Activated CD4-positive, alpha-beta T cell treated with anti-CD3 and anti-CD28 coated beads, Interleukin-2, amount 50 U/mL, for 24 hours (primary cell): ENCODE data around the gene TARM1.

Source experiments
- DNase-seq, 2 donors: peaks; one replicate each; pipeline ENCODE4 v3.0.0-alpha.2; 2020; ENCODE audit warnings: low read depth in 1 of 2, low spot score in 1 of 2

Gene TARM1

DNA sequence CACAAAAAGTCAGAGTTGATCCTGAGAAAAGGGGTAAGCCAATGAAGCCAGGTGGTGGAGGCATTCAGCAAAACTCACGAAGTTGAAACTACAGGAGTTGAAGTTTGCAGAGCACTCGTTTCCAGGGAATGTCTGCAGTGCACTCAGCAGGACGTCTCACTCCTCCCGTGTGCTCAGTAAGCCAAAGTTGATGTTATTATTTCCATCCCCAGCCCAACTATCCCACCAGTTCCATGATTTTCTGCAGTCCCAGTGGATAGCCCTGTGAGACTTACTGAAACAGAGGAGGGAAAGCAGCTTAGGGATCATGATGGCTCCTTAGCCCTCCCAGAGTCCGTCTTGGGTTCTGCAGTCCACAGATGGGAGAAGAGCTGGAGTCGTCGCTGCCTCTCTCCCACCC, at the start of gene TARM1:
TARM1 (minus strand) TSS at position 334 of the 400 bp plus-strand sequence; CDS start at position 309, 25 bp downstream.
- no peak for DNase-seq

DNA sequence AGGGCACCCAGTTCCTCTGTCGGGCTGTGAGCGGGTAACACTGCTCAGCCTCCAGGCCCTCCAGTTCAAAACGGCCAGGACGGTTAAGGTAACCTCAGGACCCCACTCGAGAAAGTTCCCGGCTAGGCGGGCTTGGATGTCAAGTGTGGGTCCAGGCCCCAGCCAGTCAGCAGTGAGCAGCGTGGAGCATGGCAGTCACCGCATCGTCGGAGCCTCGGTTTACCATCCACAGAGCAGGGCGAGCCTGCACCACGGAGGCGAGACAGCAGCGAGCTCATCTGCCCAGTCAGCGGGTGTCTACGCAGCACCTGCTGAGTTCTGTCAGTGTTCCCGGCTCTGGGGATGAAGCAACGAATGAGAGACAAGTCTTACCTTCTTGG, 48.4 kb upstream of the TARM1 start:
- DNase-seq, result no peak

DNA sequence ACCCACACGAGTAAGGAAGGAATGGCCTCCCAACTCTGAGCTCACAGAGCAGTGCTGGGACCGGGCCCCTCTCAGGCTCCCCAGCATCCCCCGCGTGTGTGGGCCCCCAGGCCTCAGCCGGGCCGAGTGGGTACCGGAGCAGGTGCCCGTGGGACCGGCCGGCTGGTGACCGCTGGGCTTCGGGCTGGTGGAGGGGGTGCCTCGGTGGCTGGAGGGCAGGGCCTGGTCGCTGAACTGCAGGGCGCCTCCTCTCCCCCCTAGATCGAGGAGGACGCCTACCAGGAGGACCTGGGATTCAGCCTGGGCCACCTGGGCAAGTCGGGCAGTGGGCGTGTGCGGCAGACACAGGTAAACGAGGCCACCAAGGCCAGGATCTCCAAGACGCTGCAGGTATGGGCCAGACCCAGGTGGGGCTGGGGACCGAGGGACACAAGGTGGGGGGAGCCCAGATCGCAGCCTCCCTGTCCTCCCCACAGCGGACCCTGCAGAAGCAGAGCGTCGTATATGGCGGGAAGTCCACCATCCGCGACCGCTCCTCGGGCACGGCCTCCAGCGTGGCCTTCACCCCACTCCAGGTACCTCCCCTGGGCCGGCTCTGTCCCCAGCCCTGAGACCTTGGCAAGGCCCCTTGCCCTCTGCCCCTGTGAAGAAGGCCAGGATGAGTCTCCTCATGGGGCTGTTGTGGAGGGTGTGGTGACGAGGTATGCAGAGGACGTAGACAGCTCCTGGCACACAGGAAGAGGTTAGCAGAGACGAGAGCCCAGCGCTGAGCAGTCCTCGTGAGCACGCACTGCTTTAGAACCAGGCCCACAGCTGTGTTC, 47.8 kb upstream of the TARM1 start:
- DNase-seq, result no peak

DNA sequence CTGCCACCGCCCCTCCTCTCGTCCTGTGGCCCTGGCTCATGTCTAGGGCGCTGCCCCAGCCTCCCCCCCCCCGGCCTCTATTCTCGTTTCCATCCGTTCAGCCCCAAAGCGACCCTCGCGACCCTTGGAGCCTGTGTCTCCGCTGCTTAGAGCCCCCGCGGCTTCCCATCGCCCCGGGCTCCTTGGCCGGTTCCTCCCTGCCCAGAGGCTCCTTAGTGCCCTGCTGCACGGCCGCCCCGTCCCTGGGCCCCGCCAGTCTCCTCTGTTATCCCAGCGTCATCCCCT, 47.2 kb upstream of the TARM1 start:
- no peak for DNase-seq

DNA sequence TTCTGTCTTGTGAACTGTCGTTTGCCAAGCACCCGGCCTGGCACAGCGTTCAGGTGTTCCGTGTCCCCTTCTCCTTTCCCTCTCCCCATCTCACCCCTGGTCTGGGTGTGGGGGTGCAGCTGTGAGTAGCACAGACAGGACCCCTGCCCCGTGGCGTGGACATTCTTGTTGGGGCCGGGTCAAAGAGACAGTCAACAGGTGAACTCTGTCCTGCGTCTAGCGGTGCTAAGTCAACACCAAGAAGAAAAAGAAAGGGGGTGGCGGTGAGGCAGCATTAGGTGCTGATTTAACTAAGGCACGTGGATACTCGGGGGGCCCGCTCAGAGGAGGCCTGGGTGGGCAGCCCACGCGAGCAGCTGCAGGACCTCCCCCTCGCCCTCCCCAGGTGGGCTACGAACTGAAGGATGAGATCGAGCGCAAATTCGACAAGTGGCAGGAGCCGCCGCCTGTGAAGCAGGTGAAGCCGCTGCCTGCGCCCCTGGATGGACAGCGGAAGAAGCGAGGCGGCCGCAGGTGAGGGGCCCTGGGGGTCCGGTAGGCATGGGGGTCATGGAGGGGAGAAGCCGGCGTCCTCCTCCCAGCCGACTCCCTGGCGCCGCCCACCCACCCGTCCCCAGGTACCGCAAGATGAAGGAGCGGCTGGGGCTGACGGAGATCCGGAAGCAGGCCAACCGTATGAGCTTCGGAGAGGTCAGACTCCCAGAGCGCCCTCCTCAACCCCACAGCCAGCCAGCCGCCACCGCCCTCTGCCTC, 46.7 kb upstream of the TARM1 start:
- no peak for DNase-seq

DNA sequence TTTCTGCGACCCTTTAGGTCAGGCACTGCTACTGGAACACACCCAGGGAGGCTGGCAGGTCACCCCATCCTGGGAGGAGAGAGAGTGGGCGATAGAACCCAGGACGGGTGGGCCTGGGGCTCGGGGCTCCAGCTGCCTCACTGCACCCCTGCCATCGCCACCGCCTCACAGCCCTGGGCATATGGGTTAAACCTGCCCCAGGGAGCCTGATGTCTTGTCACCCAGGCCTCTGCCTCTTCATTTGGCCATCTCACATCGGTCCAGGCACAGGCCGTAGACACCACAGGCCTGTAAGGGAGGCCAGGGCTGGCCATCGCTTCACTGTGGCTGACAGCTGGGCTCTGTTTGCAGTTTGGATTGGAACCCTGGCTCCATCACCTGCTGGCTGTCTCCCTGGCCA, 44.5 kb upstream of the TARM1 start:
- DNase-seq, result no peak

DNA sequence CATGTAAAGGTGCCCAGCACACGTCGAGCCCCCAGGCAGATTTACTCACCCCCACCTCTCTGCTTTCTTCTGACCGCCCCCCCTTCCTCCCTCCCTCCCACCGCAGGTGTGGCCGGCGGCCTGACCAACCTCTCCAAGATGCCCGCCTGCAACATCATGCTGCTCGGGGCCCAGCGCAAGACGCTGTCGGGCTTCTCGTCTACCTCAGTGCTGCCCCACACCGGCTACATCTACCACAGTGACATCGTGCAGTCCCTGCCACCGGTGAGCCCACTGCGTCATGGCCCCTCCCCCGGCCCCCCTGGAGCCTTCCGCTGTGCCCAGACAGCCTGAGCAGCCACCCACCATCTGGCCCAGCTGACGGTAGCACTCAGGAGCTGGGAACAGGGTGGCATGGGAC, 43.2 kb upstream of the TARM1 start:
- DNase-seq, result no peak

DNA sequence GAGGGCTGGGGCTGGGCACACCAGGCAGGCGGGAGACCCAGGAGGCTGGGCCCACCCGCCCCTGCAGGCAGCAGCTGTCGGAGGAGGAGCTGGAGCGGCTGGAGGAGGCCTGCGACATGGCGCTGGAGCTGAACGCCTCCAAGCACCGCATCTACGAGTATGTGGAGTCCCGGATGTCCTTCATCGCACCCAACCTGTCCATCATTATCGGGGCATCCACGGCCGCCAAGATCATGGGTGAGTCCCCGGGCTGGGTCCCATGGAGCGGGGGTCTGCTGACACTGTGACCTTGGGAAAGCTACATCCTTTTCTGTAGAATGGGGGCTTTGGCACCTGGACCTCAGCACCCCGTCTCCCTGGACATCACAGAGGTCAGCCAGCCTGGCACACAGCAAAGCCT, 42.5 kb upstream of the TARM1 start:
- DNase-seq, result no peak

DNA sequence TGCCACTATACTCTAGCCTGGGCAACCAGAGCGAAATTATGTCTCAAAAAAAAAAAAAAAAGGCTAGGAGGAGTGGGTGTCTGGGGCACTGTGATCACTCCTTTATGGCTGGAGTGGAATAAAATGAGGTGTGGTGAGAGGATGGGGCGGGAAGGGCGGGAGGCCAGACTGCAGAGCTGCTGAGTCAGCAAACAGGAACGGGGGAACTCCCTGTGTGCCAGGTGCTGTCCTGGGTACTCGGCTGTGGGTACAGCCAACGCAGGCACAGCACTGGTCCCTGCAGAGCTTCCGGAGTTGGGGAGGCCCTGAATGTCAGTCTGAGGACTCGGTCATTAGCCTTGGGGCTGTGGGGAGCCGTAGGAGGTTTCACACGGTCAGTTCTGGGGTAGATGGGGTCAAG, 40.1 kb upstream of the TARM1 start:
- no peak for DNase-seq

DNA sequence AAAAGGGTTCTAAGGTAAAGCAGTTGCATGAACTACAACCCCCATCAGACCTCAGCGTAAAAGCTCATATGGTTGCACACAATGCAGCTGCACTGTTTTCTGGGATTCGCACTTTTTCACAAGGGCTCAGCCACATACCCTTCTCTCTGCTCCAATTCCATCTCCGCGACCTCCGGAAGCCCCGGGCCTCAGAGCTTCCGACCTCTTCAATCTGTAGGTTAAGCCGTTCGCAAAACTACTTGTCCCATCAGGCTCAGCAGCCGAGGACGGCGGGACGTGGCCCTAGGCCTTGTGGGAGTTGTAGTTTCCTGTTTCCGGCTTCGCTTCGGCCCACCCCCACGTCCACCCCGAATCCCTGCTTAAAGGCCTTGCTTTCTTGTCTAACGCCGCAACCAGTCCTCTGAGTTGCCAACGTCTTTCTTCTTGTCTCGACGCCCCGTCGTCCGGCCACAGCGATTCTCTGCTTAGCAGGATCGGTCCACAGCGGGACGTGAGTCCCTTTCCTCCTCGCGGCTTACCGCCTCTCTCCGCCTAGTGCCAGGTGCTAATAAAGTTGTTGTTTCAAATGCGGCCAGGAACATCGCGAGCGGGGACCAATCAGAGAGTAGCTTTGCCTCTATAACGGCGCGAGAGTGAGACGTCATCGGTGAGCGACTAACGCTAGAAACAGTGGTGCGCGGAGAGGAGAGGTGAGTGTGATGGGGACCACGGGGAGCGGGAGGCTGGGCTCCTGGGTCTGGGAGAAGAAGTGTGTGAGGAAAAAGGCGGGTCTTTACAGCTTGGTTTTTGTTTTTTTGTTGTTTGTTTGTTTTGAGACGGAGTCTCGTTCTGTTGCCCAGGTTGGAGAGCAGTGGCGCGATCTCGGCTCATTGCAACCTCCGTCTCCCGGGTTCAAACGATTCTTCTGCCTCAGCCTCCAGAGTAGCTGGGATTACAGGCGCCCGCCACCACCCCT, 34.2 kb upstream of the TARM1 start, which contains the start of the genes PRPF31 and TFPT:
PRPF31 (plus strand) TSS at position 646 of the 955 bp plus-strand sequence. CDS start 2,525 bp downstream, outside the sequence.
TFPT (minus strand) TSS at position 549 of the 955 bp plus-strand sequence; CDS start at position 161, 388 bp downstream.
- peak; percentile 90 to 97 for DNase-seq

DNA sequence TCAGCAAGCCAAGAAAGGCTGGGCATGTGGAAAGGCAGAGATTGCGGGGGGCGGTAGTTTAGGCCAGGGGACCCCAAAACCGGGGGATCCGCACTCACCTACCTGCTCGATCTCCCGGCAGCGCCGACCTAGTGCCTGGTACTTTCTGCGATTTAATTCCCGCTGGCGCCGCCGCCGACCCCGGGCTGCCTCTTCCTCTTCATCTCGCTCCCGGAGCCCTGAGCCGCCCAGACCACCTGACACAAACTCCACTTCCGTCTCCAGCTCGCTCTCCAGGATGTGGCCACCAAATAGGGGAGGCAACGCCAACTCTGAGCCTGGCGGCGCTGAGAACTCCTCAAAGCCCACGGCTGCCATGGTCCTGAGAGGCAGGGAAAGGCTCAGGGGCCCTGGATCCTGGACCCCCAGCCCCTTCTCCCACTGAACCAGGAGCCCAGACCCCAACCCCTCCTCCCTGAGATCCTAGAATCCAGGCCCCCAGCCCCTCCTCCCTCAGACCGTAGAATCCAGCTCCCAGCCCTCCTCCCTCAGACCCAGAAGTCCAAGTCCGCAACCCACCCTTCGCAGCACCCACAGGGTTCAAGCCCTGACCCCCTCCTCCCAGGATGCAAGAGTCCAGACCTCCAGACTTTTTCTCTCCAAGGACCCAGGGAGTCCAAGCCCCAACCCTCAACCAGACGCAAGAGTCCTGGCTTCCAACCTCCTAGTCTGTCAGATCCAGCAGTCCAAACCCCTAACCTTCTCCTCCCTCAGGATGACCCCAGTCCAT, 33.4 kb upstream of the TARM1 start:
- no peak for DNase-seq

DNA sequence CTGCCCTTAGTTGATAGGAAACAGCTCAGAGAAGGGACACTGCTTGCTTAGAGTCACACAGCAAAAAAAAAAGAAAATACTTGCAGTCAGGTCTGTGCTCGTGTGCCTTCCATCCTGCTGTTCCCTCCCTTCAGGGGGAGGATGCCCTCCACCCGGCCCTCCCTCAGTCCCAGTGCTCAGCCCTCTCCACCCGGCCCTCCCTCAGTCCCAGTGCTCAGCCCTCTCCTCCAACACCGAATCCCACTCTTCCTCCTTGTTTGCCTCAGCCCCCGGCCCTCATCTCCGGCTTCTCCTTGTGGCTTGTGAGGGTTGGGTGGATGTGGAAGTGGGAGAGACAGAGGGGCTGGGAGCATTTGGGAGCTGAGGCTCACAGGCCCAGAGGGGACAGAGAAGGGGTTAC, 28.5 kb upstream of the TARM1 start:
- no peak for DNase-seq

DNA sequence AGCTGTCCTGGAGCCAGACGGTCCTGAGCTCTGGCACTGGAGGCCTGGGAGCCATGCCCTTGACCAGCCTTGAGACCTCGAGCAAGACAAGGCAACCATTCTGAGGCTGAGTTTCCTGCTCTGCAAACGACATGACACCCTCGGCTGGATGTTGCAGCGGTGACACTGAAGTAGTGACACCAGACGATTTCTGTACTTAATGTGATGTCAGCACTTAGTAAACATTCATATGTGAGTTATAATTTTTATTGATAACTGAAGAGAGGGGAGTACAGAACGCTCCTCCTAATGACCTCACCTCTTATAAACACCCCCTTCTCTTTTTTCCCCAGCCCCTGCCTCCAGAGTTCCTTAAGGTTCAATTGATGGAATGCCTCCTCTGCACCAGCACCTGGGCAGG, 27.3 kb upstream of the TARM1 start:
- no peak for DNase-seq

DNA sequence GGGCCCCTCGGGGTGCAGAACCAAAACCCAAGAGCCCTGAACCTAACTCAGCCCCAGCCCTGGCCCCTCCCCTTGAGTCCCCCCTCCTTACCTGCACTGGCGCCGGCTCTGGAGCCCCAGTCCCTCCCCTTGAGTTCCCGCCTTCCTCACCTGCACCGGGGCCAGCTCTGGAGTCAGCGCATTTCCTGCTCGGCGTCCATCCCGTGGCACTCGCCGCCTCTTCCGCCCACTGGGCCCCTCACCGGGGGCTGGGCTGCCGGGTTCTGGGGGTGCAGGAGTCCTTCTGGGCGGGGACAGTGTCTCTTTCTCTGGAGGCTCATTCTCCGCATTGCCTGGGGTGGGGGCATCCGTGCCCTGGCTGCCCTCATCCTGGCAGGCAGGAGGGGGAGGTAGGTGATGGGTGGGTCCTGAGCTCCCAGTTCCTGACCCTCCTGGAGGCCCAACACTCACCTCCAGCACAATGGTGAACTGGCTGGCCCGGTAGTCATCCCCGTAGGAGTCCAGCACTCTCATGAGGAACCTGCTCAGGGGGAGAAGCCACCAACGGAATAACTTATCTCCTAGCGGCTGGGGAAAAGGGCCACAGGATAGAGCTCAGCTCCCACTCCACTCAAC, 26.8 kb upstream of the TARM1 start:
- DNase-seq, result no peak

DNA sequence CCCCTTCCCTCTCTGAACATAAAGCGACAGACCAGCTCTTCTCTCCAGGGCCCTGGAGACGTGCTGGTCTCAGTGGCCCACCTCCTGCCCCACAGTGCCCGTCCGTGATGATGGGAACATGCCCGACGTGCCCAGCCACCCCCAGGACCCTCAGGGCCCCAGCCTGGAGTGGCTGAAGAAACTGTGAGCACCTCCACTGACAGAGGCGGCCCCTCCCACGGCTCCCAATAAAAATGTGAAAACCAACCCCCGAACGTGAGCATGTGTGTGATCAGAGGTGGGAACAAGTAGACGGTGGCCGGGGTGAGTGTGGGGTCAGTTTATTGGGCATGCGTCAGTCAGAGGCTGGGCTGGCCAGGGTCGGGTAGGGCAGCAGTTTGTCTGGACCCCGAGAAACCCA, 25.6 kb upstream of the TARM1 start:
- no peak for DNase-seq

DNA sequence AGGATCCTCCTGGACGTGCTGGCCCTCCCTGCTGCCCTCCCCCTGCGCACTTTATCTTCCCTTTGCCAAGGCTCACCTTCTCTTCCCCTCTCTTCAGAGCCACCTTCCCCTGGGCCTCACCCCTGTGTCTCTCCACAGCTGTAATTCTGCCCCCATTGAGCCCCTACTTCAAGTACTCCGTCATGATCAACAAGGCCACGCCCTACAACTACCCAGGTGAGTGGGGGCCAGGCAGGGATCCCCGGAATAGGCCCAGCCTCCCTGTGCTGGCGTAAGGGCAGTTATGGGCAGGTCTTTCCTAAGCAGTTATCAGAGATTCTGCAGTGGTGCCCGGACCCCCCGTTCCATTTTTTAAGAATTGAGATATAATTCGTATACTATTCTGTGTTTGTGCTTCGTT, 24.6 kb upstream of the TARM1 start:
- no peak for DNase-seq

DNA sequence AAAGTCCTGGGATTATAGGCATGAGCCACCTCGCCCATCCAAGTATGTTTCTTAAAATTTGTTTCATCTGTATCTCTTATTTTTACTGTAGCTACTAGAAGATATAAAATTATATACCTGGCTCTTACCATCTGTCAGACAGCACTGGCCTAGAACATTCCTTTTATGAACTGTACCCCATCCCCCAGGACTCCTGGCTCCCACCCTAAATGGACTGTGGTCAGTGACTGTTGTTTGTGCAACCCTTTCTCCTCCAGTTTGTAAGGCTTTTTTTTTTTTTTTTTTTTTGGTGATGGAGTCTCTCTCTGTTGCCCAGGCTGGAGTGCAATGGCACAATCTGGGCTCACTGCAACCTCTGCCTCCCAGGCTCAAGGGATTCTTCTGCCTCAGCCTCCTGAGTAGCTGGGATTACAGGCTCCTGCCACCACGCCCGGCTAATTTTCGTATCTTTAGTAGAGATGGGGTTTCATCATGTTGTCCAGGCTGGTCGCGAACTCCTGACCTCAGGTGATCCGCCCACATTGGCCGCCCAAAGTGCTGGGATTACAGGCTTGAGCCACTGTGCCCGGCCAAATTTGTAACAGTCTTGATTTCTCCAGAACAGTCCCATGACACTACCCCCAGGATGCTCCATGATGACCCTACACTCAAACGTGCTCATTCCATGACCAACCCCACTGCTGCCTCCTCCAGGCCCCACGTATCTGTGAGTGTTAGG, 24.0 kb upstream of the TARM1 start:
- no peak for DNase-seq

DNA sequence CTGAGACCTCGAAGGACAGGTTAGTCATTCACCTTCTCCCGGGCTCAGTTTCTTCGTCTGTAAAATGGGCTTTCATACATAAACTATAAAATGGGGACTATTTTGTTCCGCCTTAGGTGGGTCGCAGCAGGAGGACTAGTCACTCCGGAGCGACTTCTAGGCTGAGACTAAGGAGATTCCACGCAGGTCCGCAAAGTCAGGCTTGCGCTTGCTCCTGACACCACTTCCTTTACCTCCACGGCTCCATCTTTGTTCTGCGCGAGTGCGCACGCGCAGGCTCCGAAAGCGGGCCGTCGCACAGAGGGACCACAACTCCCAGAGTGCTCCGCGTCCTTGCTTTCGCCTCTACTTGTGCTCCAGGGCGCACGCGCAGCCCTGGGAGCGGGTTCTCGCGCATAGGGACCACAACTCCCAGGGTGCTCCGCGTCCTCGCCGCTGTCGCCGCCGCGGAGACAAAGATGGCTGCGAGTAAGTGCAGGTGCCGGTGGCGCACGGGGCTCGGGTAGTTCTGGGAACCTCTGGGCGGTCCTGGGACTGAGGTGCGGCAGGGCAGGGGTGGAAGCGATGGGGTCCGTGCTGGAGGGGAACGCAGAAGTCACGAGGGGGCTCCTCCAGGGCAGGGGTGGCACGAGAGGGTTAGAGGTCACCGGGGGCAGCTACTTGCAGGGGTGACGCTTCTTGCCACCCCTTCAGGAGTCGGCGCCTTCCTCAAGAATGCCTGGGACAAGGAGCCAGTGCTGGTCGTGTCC, 21.4 kb upstream of the TARM1 start, which contains the start of gene NDUFA3:
NDUFA3 (plus strand) TSS at position 435 of the 749 bp plus-strand sequence; CDS start at position 459, 24 bp downstream.
- DNase-seq, result peak; percentile 88 to 95

DNA sequence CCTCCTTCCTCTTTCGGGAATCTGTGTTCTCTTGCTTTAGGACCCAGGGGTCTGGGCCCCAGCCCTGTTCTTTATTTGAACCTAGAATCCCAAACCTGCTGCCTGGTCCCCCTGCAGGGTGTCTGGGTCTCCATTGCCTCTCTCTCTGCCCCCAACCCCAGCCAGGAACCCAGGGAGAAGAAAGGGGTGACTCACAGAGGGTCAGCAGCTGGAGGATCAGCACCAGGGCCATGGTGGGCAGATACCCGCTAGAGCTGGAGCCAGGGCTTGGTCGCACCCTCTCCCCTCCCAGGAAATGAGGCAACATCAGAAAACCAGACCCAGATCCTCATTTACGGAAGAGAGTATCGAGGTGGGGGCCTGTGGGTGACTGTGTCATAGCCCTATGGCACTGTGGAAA, 19.4 kb upstream of the TARM1 start, which contains the start of gene OSCAR:
OSCAR (minus strand) TSS at position 243 of the 400 bp plus-strand sequence; CDS start at position 232, 11 bp downstream.
- DNase-seq, result no peak
